Activated naive CD4-positive, alpha-beta T cell treated with anti-CD3 and anti-CD28 coated beads, Interleukin-2, amount 10 ng/mL, durations not matched to agents 7 days and 5 days (primary cell): ENCODE results near the gene KCNQ1OT1.
"Not testable (repeated sequence)": the region's sequence is repeated elsewhere in the genome, so short reads cannot be mapped to it uniquely, and the experiment has no call there.

ENCODE experiments used
- CTCF ChIA-PET: fragments of 350-600 bp; sonication (Branson Sonifier 250); formaldehyde crosslinking; loops from one replicate; lab custom pipeline; 2021; ENCODE audit warnings: antibody characterized with exemption; lab: Charles Lee
- DNase-seq: peaks from one replicate; pipeline ENCODE4 v3.0.0-alpha.2; 2020
- H3K27ac Mint-ChIP-seq: one replicate; pipeline ENCODE4 v1.8.0; 2021; ENCODE audit warnings: mild to moderate bottlenecking, moderate library complexity, mixed read lengths
- H3K27me3 Mint-ChIP-seq: one replicate; pipeline ENCODE4 v1.8.0; 2021; ENCODE audit warnings: mild to moderate bottlenecking, mixed read lengths
- H3K36me3 Mint-ChIP-seq: one replicate; pipeline ENCODE4 v1.8.0; 2021; ENCODE audit warnings: mixed read lengths
- H3K4me1 Mint-ChIP-seq: one replicate; pipeline ENCODE4 v1.8.0; 2021; ENCODE audit warnings: mixed read lengths
- H3K4me3 Mint-ChIP-seq: one replicate; pipeline ENCODE4 v1.8.0; 2021; ENCODE audit warnings: mild to moderate bottlenecking, moderate library complexity, mixed read lengths
- H3K9me3 Mint-ChIP-seq: one replicate; pipeline ENCODE4 v1.8.0; 2021; ENCODE audit warnings: mixed read lengths

KCNQ1OT1 gene

GRCh38 chr11:2649848-2650247 lies 49.9 kb downstream of the KCNQ1OT1 start:
- no peak overlapping the region for H3K27ac Mint-ChIP-seq
- CTCF ChIA-PET, result no interaction called here
- peaks cover 36% of the 10 kb centered on the region for H3K9me3 Mint-ChIP-seq
- H3K4me3 Mint-ChIP-seq, result no peak overlapping the region
- H3K4me1 Mint-ChIP-seq, result no peaks in the 10 kb centered on the region
- no peaks in the 10 kb centered on the region for H3K27me3 Mint-ChIP-seq
- DNase-seq, result no peak
- peaks cover 15% of the 10 kb centered on the region for H3K36me3 Mint-ChIP-seq

- DNase-seq, result no peak
- peaks cover 15% of the 10 kb centered on the region for H3K36me3 Mint-ChIP-seq
- CTCF ChIA-PET, result no interaction called here
Observed at GRCh38 chr11:2649400-2649799, 50.4 kb downstream of the KCNQ1OT1 start.

GRCh38 chr11:2647953-2648352 lies 51.8 kb downstream of the KCNQ1OT1 start:
- Mint-ChIP-seq H3K4me3 (no peak overlapping the region), H3K36me3 (peaks cover 18% of the 10 kb centered on the region), H3K9me3 (peaks cover 54% of the 10 kb centered on the region), H3K27ac (no peak overlapping the region), H3K27me3 (no peaks in the 10 kb centered on the region), H3K4me1 (no peaks in the 10 kb centered on the region)
- CTCF ChIA-PET, result no interaction called here
- DNase-seq, result no peak

More at GRCh38 chr11:2649400-2649799, 50.4 kb downstream of the KCNQ1OT1 start:
- Mint-ChIP-seq H3K27me3 (no peaks in the 10 kb centered on the region), H3K4me1 (no peaks in the 10 kb centered on the region), H3K27ac (no peak overlapping the region), H3K4me3 (no peak overlapping the region), H3K9me3 (peaks cover 40% of the 10 kb centered on the region)

GRCh38 chr11:2647167-2647566 lies 52.6 kb downstream of the KCNQ1OT1 start:
- H3K36me3 Mint-ChIP-seq, result peaks cover 16% of the 10 kb centered on the region
- peaks cover 54% of the 10 kb centered on the region for H3K9me3 Mint-ChIP-seq
- no peak overlapping the region for H3K27ac Mint-ChIP-seq
- no peak for DNase-seq
- CTCF ChIA-PET, result no interaction called here
- H3K4me3 Mint-ChIP-seq, result no peak overlapping the region
- no peaks in the 10 kb centered on the region for H3K27me3 Mint-ChIP-seq
- H3K4me1 Mint-ChIP-seq, result no peaks in the 10 kb centered on the region

- Mint-ChIP-seq H3K27me3 (no peaks in the 10 kb centered on the region), H3K9me3 (peaks cover 54% of the 10 kb centered on the region), H3K4me1 (no peaks in the 10 kb centered on the region), H3K27ac (no peak overlapping the region), H3K36me3 (peaks cover 16% of the 10 kb centered on the region), H3K4me3 (no peak overlapping the region)
- CTCF ChIA-PET, result no interaction called here
- DNase-seq, result no peak
Observed at GRCh38 chr11:2645779-2646118, 54.0 kb downstream of the KCNQ1OT1 start.

GRCh38 chr11:2644844-2645778 lies 54.7 kb downstream of the KCNQ1OT1 start:
- Mint-ChIP-seq H3K36me3 (peaks cover 16% of the 10 kb centered on the region), H3K4me3 (no peak overlapping the region), H3K9me3 (peaks cover 52% of the 10 kb centered on the region)

GRCh38 chr11:2643746-2644145 lies 56.0 kb downstream of the KCNQ1OT1 start:
- no peak for DNase-seq
- Mint-ChIP-seq H3K9me3 (peaks cover 51% of the 10 kb centered on the region), H3K36me3 (peaks cover 13% of the 10 kb centered on the region), H3K4me3 (no peak overlapping the region), H3K27me3 (no peaks in the 10 kb centered on the region), H3K27ac (no peak overlapping the region), H3K4me1 (no peaks in the 10 kb centered on the region)
- CTCF ChIA-PET, result no interaction called here

More at GRCh38 chr11:2644844-2645778, 54.7 kb downstream of the KCNQ1OT1 start:
- Mint-ChIP-seq H3K27me3 (no peaks in the 10 kb centered on the region), H3K4me1 (no peaks in the 10 kb centered on the region), H3K27ac (no peak overlapping the region)
- CTCF ChIA-PET, result no interaction called here
- no peak for DNase-seq

- Mint-ChIP-seq H3K4me3 (no peak overlapping the region), H3K27me3 (no peaks in the 10 kb centered on the region), H3K36me3 (peaks cover 11% of the 10 kb centered on the region), H3K9me3 (peaks cover 56% of the 10 kb centered on the region), H3K4me1 (no peaks in the 10 kb centered on the region), H3K27ac (no peak overlapping the region)
- CTCF ChIA-PET, result no interaction called here
- no peak for DNase-seq
Observed at GRCh38 chr11:2641623-2642022, 58.2 kb downstream of the KCNQ1OT1 start.

- DNase-seq, H3K27me3 Mint-ChIP-seq, H3K27ac Mint-ChIP-seq, H3K4me3 Mint-ChIP-seq, H3K4me1 Mint-ChIP-seq, CTCF ChIA-PET: not testable (repeated sequence)
- Mint-ChIP-seq H3K36me3 (peaks cover 11% of the 10 kb centered on the region), H3K9me3 (peaks cover 55% of the 10 kb centered on the region)
Observed at GRCh38 chr11:2639763-2640162, 60.0 kb downstream of the KCNQ1OT1 start.

- Mint-ChIP-seq H3K4me3 (no peak overlapping the region), H3K9me3 (peaks cover 41% of the 10 kb centered on the region), H3K27me3 (no peaks in the 10 kb centered on the region), H3K4me1 (no peaks in the 10 kb centered on the region), H3K36me3 (peaks cover 25% of the 10 kb centered on the region), H3K27ac (no peak overlapping the region)
- no peak for DNase-seq
- CTCF ChIA-PET, result no interaction called here
Observed at GRCh38 chr11:2631161-2631560, 68.6 kb downstream of the KCNQ1OT1 start.

GRCh38 chr11:2630679-2631078 lies 69.1 kb downstream of the KCNQ1OT1 start:
- Mint-ChIP-seq H3K4me1 (no peaks in the 10 kb centered on the region), H3K27me3 (no peaks in the 10 kb centered on the region), H3K9me3 (peaks cover 38% of the 10 kb centered on the region), H3K27ac (no peak overlapping the region), H3K4me3 (no peak overlapping the region), H3K36me3 (peaks cover 25% of the 10 kb centered on the region)
- CTCF ChIA-PET, result no interaction called here
- DNase-seq, result no peak

- Mint-ChIP-seq H3K4me1 (peaks cover 14% of the 10 kb centered on the region), H3K36me3 (peaks cover 25% of the 10 kb centered on the region), H3K9me3 (peaks cover 6% of the 10 kb centered on the region), H3K27me3 (no peaks in the 10 kb centered on the region), H3K4me3 (no peak overlapping the region), H3K27ac (no peak overlapping the region)
- CTCF ChIA-PET, result no interaction called here
- DNase-seq, result no peak
Observed at GRCh38 chr11:2625183-2625582, 74.6 kb downstream of the KCNQ1OT1 start.

- CTCF ChIA-PET, result no interaction called here
- DNase-seq, result no peak
Observed at GRCh38 chr11:2621894-2622293, 77.9 kb downstream of the KCNQ1OT1 start.

GRCh38 chr11:2612884-2613571 lies 86.8 kb downstream of the KCNQ1OT1 start:
- DNase-seq, result no peak
- H3K27ac Mint-ChIP-seq, result no peak overlapping the region
- H3K9me3 Mint-ChIP-seq, result peaks cover 6% of the 10 kb centered on the region
- CTCF ChIA-PET, result no interaction called here
- H3K36me3 Mint-ChIP-seq, result peaks cover 2% of the 10 kb centered on the region
- H3K27me3 Mint-ChIP-seq, result no peaks in the 10 kb centered on the region
- no peak overlapping the region for H3K4me3 Mint-ChIP-seq
- no peaks in the 10 kb centered on the region for H3K4me1 Mint-ChIP-seq

More at GRCh38 chr11:2621894-2622293, 77.9 kb downstream of the KCNQ1OT1 start:
- Mint-ChIP-seq H3K4me1 (peaks cover 14% of the 10 kb centered on the region), H3K4me3 (no peak overlapping the region), H3K27me3 (no peaks in the 10 kb centered on the region), H3K9me3 (no peaks in the 10 kb centered on the region), H3K36me3 (peaks cover 19% of the 10 kb centered on the region), H3K27ac (peak overlapping the region; percentile 59)

GRCh38 chr11:2609345-2609744 lies 90.4 kb downstream of the KCNQ1OT1 start:
- H3K36me3 Mint-ChIP-seq, result peaks cover 2% of the 10 kb centered on the region
- no peaks in the 10 kb centered on the region for H3K4me1 Mint-ChIP-seq
- H3K27me3 Mint-ChIP-seq, result no peaks in the 10 kb centered on the region
- DNase-seq, result no peak
- H3K9me3 Mint-ChIP-seq, result peaks cover 8% of the 10 kb centered on the region
- no peak overlapping the region for H3K4me3 Mint-ChIP-seq
- CTCF ChIA-PET, result no interaction called here
- no peak overlapping the region for H3K27ac Mint-ChIP-seq
